GM19239 (cell line): ENCODE measurements around the gene LCN15.

ENCODE experiments used
- DNase-seq: peaks from one replicate; pipeline ENCODE4 v3.0.0; 2011; ENCODE audit warnings: low spot score; ENCODE audit not compliant: insufficient read length
- FAIRE-seq: peaks from 2 replicates; lab custom pipeline; 2011; peaks lifted over from hg19 to GRCh38; lab: Jason Lieb, UNC

LCN15 gene

GRCh38 chr9:136725612-136726011, 38.7 kb downstream of the LCN15 start:
- no peak for FAIRE-seq
- no peak for DNase-seq

GRCh38 chr9:136724772-136725171, 39.5 kb downstream of the LCN15 start:
- DNase-seq, result no peak
- FAIRE-seq, result no peak

- no peak for FAIRE-seq
- no peak for DNase-seq
Measured at GRCh38 chr9:136723989-136724388, 40.3 kb downstream of the LCN15 start.

GRCh38 chr9:136723362-136723976, 40.8 kb downstream of the LCN15 start:
- DNase-seq (no peak), FAIRE-seq (no peak)

GRCh38 chr9:136722969-136723356, 41.4 kb downstream of the LCN15 start:
- FAIRE-seq, result no peak
- no peak for DNase-seq

GRCh38 chr9:136722093-136722968, 42.0 kb downstream of the LCN15 start:
- FAIRE-seq, result no peak
- no peak for DNase-seq

GRCh38 chr9:136721339-136722092, 42.8 kb downstream of the LCN15 start:
- no peak for FAIRE-seq

GRCh38 chr9:136720898-136721338, 43.4 kb downstream of the LCN15 start:
- no peak for DNase-seq
- no peak for FAIRE-seq

More at GRCh38 chr9:136721339-136722092, 42.8 kb downstream of the LCN15 start:
- DNase-seq, result no peak

GRCh38 chr9:136720251-136720897, 43.9 kb downstream of the LCN15 start:
- DNase-seq (no peak), FAIRE-seq (no peak)

GRCh38 chr9:136719195-136719880, 45.0 kb downstream of the LCN15 start:
- FAIRE-seq (no peak), DNase-seq (no peak)

- FAIRE-seq (no peak), DNase-seq (no peak)
Measured at GRCh38 chr9:136718345-136719194, 45.7 kb downstream of the LCN15 start.

- no peak for DNase-seq
- no peak for FAIRE-seq
Measured at GRCh38 chr9:136717399-136717798, 46.9 kb downstream of the LCN15 start.

GRCh38 chr9:136714893-136715274, 49.4 kb downstream of the LCN15 start:
- no peak for DNase-seq
- no peak for FAIRE-seq

GRCh38 chr9:136714096-136714892, 50.0 kb downstream of the LCN15 start:
- FAIRE-seq, result no peak

GRCh38 chr9:136713550-136713949, 50.8 kb downstream of the LCN15 start:
- no peak for DNase-seq

More at GRCh38 chr9:136714096-136714892, 50.0 kb downstream of the LCN15 start:
- no peak for DNase-seq

GRCh38 chr9:136712690-136713544, 51.4 kb downstream of the LCN15 start:
- DNase-seq (no peak), FAIRE-seq (no peak)

More at GRCh38 chr9:136713550-136713949, 50.8 kb downstream of the LCN15 start:
- no peak for FAIRE-seq
